SK-N-DZ (cell line): ENCODE data around the gene MRPS11.
A peak's percentile ranks its signal among the peaks of the same experiment; 100 is the strongest.
"Not testable (repeated sequence)": the region's sequence is repeated elsewhere in the genome, so short reads cannot be mapped to it uniquely, and the experiment has no call there.

Source experiments
- DNase-seq: peaks from one replicate; pipeline ENCODE4 v3.0.0-alpha.2; 2015; ENCODE audit warnings: low spot score

MRPS11 gene

GRCh38 chr15:88454867-88455810 is 12.4 kb upstream of the MRPS11 start:
- peak; percentile 92 for DNase-seq

- DNase-seq: no peak
These were observed 10.8 kb upstream of the MRPS11 start for GRCh38 chr15:88456733-88457132.

GRCh38 chr15:88463870-88464532 is 3.5 kb upstream of the MRPS11 start:
- no peak for DNase-seq

GRCh38 chr15:88465633-88466224 is 1.8 kb upstream of the MRPS11 start:
- no peak for DNase-seq

- DNase-seq: peak; percentile 38
These were observed 524 bp downstream of the MRPS11 start for GRCh38 chr15:88467935-88468528.

GRCh38 chr15:88468721-88469120 is 1.2 kb downstream of the MRPS11 start:
- not testable (repeated sequence) for DNase-seq

GRCh38 chr15:88469321-88469720 is 1.8 kb downstream of the MRPS11 start:
- DNase-seq: no peak

- no peak for DNase-seq
These were observed 3.3 kb downstream of the MRPS11 start for GRCh38 chr15:88470625-88471372.

- DNase-seq: no peak
These were observed 4.7 kb downstream of the MRPS11 start for GRCh38 chr15:88472225-88472624.

GRCh38 chr15:88473661-88474293 is 6.3 kb downstream of the MRPS11 start:
- DNase-seq: not testable (repeated sequence)

- DNase-seq: peak; percentile 60
These were observed 9.1 kb downstream of the MRPS11 start for GRCh38 chr15:88476635-88477060.

GRCh38 chr15:88477126-88477525 is 9.6 kb downstream of the MRPS11 start:
- DNase-seq: no peak

GRCh38 chr15:88477904-88478303 is 10.4 kb downstream of the MRPS11 start:
- no peak for DNase-seq

- DNase-seq: no peak
These were observed 11.7 kb downstream of the MRPS11 start for GRCh38 chr15:88479169-88479568.

- DNase-seq: no peak
These were observed 13.5 kb downstream of the MRPS11 start for GRCh38 chr15:88480981-88481380.

- no peak for DNase-seq
These were observed 14.8 kb downstream of the MRPS11 start for GRCh38 chr15:88482263-88482662.

GRCh38 chr15:88484682-88485331 is 17.3 kb downstream of the MRPS11 start:
- DNase-seq: peak; percentile 35

GRCh38 chr15:88487178-88487795 is 19.8 kb downstream of the MRPS11 start:
- no peak for DNase-seq

- DNase-seq: no peak
These were observed 20.5 kb downstream of the MRPS11 start for GRCh38 chr15:88487796-88488523.
